Activated CD4-positive, CD25-positive, alpha-beta regulatory T cell (primary cell): Measurements from ENCODE around the gene CLN6.
"Not testable (repeated sequence)": the region's sequence is repeated elsewhere in the genome, so short reads cannot be mapped to it uniquely, and the experiment has no call there.

ENCODE experiments used
- DNase-seq, 4 experiments: peaks; one replicate each; lab custom pipeline; 2025; lab: John Stamatoyannopoulos, UW

Gene CLN6

GRCh38 chr15:68256675-68257450 is 27.3 kb upstream of the CLN6 start:
- no peak for DNase-seq

DNA sequence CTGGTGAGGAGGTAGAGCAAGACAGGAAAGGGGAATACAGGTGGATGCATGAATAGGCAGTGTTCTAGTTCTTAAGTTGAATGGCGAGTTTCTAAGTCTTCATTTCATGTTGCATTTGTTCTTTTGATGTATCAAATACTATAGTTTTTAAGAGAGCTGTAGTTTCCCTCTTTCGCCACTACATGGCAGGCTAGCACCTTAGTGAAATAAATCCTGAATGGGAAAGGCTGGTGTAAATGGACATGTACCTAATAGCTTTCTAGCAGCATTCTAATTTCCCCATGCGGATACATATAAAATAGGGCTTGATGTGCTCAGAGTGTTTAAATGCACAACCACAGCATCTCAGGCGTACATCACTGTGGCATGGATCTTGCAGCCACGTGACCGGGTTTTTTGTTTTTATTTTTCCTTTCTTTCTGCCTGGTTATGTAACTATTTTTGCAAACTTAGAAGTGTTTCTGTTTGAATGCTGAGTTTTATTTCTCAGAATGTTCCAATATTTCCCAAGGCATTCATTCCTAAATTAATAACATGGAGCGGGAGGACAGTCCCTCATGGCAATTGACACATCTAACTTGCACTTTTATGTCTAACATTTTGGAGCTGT is 23.5 kb upstream of the CLN6 start:
- no peak for DNase-seq

GRCh38 chr15:68249058-68249713 is 19.7 kb upstream of the CLN6 start:
- DNase-seq = no peak

DNA sequence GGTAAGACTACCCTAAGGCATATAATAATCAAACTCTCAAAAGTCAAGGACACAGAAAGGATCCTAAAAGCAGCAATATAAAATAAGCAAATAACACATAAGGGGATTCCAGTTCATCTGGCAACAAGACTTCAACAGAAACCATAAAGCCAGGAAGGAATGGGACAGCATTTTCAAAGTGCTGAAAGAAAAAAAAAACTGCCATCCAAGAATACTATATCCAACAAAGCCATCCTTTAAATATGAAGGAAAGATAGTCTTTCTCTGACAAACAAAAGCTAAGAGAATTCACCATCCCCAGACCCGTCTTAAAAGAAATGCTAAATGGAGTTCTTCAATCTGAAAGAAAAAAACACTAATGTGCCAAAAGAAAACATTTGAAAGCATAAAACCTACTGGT is 14.7 kb upstream of the CLN6 start:
- DNase-seq = no peak

DNA sequence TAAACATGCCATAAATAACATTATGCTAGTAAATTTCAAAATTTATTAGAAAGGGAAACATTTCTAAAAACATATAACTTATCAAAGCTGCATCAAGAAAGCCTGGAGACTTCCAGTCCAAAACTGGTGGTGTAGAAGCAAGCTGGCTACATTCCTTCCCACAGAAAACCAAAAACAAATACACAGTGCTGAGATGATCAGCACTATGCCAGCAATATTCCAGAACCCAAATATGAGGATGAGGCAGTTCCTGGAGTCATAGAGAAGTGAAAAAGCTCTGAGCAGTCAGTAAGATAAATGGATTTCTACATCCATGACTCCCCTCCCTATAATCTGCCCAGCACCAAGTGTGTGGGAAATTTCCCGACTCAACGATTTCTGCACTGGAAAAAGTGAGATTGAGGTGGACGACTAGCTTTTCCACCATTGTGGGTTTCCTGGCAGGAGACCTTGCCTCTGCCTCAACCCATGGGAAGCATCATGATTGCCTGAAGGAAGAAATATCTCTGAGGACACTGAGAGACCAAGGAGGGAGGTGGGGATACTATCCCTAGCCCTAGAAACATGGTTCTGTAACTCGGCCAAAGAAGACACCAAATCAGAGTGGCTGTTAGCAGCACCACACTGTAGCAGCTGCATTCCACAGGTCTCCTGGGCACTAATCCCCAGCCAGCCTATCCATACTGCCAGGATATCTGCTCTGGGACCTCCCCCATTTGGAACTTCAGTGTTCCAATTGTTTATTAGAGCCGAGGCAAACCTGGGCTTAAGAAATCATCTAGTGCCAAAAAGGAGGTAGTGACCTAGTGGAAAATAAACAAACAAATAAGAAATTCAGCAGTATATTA is 11.8 kb upstream of the CLN6 start:
- DNase-seq = no peak

DNA sequence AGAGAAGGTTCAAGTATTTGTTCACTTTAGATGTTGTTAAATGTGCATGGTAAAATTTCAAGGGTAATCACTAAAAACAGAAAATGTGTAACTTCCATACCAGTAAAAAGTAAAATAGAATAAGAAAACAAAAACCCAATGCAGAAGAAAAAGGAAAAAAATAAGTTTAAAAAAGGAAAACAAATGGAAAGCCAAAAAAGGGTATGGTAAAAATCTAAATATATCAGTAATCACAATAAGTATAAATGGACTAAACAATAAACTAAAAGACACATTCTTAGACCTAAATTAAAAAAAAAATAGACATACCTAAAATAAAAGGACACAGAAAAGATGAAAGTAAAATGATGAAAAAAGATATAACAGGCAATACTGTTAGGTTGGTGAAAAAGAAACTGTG is 9.5 kb upstream of the CLN6 start:
- DNase-seq = no peak

GRCh38 chr15:68235022-68235421 is 5.5 kb upstream of the CLN6 start:
- DNase-seq = no peak

- DNase-seq = not testable (repeated sequence)
These were observed 5.0 kb upstream of the CLN6 start for GRCh38 chr15:68234520-68234919.

DNA sequence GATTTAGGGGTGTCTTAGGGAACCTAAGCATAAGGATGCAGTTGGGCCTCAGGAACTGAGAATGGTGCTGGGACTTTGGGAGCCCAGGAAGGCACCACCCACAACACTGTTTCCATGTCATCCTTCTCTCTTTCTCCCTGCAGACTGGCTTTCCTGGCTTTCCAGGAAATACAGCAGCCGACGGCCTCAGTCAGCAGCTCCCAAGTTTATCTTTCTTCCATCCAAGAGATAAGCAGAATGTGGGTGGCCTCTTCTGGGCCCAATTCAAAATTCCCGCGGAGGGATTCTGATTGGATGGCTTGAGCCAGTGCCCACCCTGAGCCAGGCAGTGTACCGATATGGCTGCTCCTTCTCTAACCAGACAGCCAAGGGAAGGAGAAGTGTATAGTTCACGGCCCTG is 4.5 kb upstream of the CLN6 start:
- no peak for DNase-seq

- DNase-seq = no peak
These were observed 3.4 kb upstream of the CLN6 start for GRCh38 chr15:68232937-68233336.

DNA sequence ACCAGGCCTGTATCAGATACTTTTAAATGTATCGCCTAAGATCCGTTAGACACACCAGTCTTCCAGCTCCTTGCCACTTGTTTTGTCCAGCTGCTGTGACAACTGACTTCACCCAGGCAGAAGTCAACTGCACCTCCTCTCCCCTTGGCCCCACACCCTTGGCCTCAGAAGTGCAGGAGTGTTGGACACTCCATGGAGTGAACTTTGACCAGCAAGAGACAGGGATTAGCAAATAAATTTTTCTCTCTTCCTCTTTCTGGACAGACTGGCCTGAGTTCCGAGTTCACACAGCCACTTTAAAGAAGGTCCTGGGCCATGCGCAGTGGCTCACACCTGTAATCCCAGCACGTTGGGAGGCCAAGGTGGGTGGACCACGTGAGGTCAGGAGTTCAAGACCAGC is 2.9 kb upstream of the CLN6 start:
- no peak for DNase-seq

- DNase-seq = no peak
These were observed 1.7 kb upstream of the CLN6 start for GRCh38 chr15:68231102-68231818.

- no peak for DNase-seq
These were observed 901 bp upstream of the CLN6 start for GRCh38 chr15:68230157-68231100.

DNA sequence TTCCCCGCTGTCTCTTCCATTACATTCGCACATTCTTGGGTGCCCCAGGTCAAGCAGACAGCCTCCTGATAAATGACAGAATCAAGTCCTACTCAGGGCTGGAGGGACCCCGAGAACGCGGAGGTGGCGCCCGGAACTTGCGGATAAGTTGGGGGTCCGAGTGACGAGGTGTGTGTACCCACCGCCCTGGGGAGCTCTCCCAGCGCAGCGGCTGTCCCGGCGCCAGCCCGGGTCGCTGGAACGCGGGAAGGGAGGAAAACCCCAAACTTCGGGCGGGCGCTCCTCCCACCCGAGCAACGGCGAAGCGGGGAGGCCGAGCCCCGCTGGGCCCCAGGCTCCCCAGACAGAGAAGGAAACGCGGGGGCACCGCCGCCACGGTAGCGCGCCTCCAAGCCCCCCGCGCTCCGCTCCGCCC is 550 bp downstream of the CLN6 start:
- DNase-seq = no peak

- DNase-seq = no peak
These were observed 1.2 kb downstream of the CLN6 start for GRCh38 chr15:68228143-68228970.

GRCh38 chr15:68227643-68228142 is 1.8 kb downstream of the CLN6 start:
- no peak for DNase-seq

DNA sequence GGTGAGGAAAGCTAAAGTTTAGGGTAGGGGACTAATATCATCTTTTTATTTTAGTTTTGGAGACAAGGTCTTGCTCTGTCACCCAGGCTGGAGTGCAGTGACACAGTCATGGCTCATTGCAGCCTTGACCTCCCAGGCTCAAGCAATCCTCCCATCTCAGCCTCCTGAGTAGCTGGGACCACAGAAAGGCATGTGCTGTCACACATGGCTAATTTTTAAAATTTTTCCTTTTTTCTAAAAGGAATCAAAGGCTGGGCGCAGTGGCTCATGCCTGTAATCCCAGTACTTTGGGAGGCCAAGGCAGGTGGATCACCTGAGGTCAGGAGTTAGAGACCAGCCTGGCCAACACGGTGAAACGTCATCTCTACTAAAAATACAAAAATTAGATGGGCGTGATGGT is 4.1 kb downstream of the CLN6 start:
- not testable (repeated sequence) for DNase-seq

GRCh38 chr15:68224546-68225250 is 4.8 kb downstream of the CLN6 start:
- DNase-seq = no peak

DNA sequence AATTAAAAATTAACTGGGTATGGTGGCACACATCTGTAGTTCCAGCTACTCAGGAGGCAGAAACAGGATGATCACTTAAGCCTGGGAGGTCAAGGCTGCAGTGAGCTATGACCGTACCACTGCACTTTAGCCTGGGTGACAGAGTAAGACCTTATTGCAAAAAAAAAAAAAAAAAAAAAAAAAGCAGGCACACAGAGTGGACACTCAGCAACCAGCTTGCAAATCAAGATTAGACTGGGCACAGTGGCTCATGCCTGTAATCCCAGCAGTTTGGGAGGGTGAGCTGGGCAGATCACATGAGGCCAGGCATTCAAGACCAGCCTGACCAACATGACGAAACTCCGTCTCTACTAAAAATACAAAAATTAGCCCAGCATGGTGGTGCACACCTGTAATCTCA is 5.4 kb downstream of the CLN6 start:
- DNase-seq = no peak
